Suprapubic skin (tissue), 4 donors: ENCODE data around the gene GAS2L2.

ENCODE experiments used
- CTCF ChIP-seq, 2 donors: fragments of 200-600 bp in 1 of 2; fragments of 450-650 bp in 1 of 2; sonication (generic) in 1 of 2; IDR thresholded peaks; one replicate each; pipeline ENCODE4 v1.5.1; 2016 to 2019; ENCODE audit warnings: antibody characterized with exemption in 2 of 2, mild to moderate bottlenecking in 1 of 2, moderate library complexity in 1 of 2
- POLR2A ChIP-seq, 2 donors: fragments of 450-650 bp; IDR thresholded peaks; one replicate each; pipeline ENCODE4 v1.6.1; 2017; ENCODE audit warnings: antibody characterized with exemption in 2 of 2, mild to moderate bottlenecking in 2 of 2, moderate library complexity in 2 of 2
- POLR2AphosphoS5 ChIP-seq, 3 donors: sonication (generic); formaldehyde crosslinking; IDR thresholded peaks; one replicate each; pipeline ENCODE4 v1.6.1; 2017; ENCODE audit warnings: antibody characterized with exemption in 3 of 3

GRCh38 chr17:35769895-35770486 lies 17.0 kb upstream of the GAS2L2 start:
- TF ChIP-seq POLR2A (IDR thresholded peaks at IDR 0.05), result no peak
- no peak for TF ChIP-seq POLR2AphosphoS5 (IDR thresholded peaks at IDR 0.05)
- no peak for TF ChIP-seq CTCF (IDR thresholded peaks at IDR 0.05)
